Activated CD4-positive, alpha-beta T cell treated with anti-CD3 and anti-CD28 coated beads for 24 hours (primary cell): Measurements from ENCODE around the gene LYRM7.
"Not testable (repeated sequence)": the region's sequence is repeated elsewhere in the genome, so short reads cannot be mapped to it uniquely, and the experiment has no call there.

ENCODE experiments used
- DNase-seq, 2 donors: peaks; one replicate each; pipeline ENCODE4 v3.0.0-alpha.2; 2020; ENCODE audit warnings: low read depth in 2 of 2

LYRM7 gene

GRCh38 chr5:131170540-131171275, at the start of gene LYRM7:
Gene LYRM7, plus strand, starts transcription at chr5:131170944. Its CDS starts 77 bp downstream, at chr5:131171021.
- peak; percentile 85 to 93 for DNase-seq

- not testable (repeated sequence) for DNase-seq
These were observed 43.5 kb upstream of the LYRM7 start for GRCh38 chr5:131127244-131127643.

GRCh38 chr5:131129306-131129705, 41.4 kb upstream of the LYRM7 start:
- no peak for DNase-seq

GRCh38 chr5:131133091-131133490, 37.7 kb upstream of the LYRM7 start:
- DNase-seq = not testable (repeated sequence)

- DNase-seq = not testable (repeated sequence)
These were observed 32.3 kb upstream of the LYRM7 start for GRCh38 chr5:131138406-131138805.

GRCh38 chr5:131139321-131139720, 31.4 kb upstream of the LYRM7 start:
- DNase-seq = no peak

- DNase-seq = no peak
These were observed 27.6 kb upstream of the LYRM7 start for GRCh38 chr5:131142970-131143617.

GRCh38 chr5:131147258-131147657, 23.5 kb upstream of the LYRM7 start:
- no peak for DNase-seq

GRCh38 chr5:131148835-131149234, 21.9 kb upstream of the LYRM7 start:
- DNase-seq = no peak

- no peak for DNase-seq
These were observed 20.3 kb upstream of the LYRM7 start for GRCh38 chr5:131150408-131150807.

GRCh38 chr5:131151216-131151615, 19.5 kb upstream of the LYRM7 start:
- DNase-seq = no peak

- DNase-seq = no peak
These were observed 14.4 kb upstream of the LYRM7 start for GRCh38 chr5:131156385-131156784.

GRCh38 chr5:131156957-131157356, 13.8 kb upstream of the LYRM7 start:
- DNase-seq = no peak

GRCh38 chr5:131160134-131160533, 10.6 kb upstream of the LYRM7 start:
- no peak for DNase-seq

- DNase-seq = no peak
These were observed 7.2 kb upstream of the LYRM7 start for GRCh38 chr5:131163276-131164119.

- DNase-seq = peak; percentile 49
These were observed 6.3 kb upstream of the LYRM7 start for GRCh38 chr5:131164191-131165118.

GRCh38 chr5:131165119-131165727, 5.5 kb upstream of the LYRM7 start, which contains the start of gene HINT1:
Gene HINT1, minus strand, starts transcription at chr5:131165256. Its CDS starts 51 bp downstream, at chr5:131165205.
- DNase-seq = peak; percentile 87 to 90

GRCh38 chr5:131167615-131168014, 3.1 kb upstream of the LYRM7 start:
- no peak for DNase-seq

- DNase-seq = no peak
These were observed 769 bp upstream of the LYRM7 start for GRCh38 chr5:131169810-131170539.

- DNase-seq = no peak
These were observed 599 bp downstream of the LYRM7 start for GRCh38 chr5:131171276-131171810.
